Coronary artery (tissue), 2 donors: ENCODE measurements around the gene OLFM3.

Experiments
- DNase-seq: peaks from one replicate; pipeline ENCODE4 v3.0.0-alpha.2; 2017; ENCODE audit warnings: low spot score
- H3K27ac ChIP-seq, 2 donors: fragments of 200-600 bp; sonication (generic); one replicate each; pipeline ENCODE4 v1.5.1; 2016 to 2019
- H3K4me3 ChIP-seq: fragments of 200-600 bp; sonication (generic); 2 replicates; pipeline ENCODE4 v1.5.1; 2016; ENCODE audit warnings: mild to moderate bottlenecking, moderate library complexity
- TF ChIP-seq, protein P1 (sequence below): fragments of 200-600 bp; sonication (generic); IDR thresholded peaks from one replicate; pipeline ENCODE4 v1.5.1; 2019; ENCODE audit warnings: antibody characterized with exemption

Gene OLFM3

GRCh38 chr1:101924700-101925099, 72.0 kb downstream of the OLFM3 start:
- H3K27ac ChIP-seq = no peak overlapping the region
- TF ChIP-seq, protein P1, sequence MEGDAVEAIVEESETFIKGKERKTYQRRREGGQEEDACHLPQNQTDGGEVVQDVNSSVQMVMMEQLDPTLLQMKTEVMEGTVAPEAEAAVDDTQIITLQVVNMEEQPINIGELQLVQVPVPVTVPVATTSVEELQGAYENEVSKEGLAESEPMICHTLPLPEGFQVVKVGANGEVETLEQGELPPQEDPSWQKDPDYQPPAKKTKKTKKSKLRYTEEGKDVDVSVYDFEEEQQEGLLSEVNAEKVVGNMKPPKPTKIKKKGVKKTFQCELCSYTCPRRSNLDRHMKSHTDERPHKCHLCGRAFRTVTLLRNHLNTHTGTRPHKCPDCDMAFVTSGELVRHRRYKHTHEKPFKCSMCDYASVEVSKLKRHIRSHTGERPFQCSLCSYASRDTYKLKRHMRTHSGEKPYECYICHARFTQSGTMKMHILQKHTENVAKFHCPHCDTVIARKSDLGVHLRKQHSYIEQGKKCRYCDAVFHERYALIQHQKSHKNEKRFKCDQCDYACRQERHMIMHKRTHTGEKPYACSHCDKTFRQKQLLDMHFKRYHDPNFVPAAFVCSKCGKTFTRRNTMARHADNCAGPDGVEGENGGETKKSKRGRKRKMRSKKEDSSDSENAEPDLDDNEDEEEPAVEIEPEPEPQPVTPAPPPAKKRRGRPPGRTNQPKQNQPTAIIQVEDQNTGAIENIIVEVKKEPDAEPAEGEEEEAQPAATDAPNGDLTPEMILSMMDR = no peak
- no peak for DNase-seq
- H3K4me3 ChIP-seq = no peak overlapping the region

- TF ChIP-seq, protein P1 = no peak
- DNase-seq = no peak
- Histone ChIP-seq H3K27ac (no peak overlapping the region), H3K4me3 (no peak overlapping the region)
These were observed 76.1 kb downstream of the OLFM3 start for GRCh38 chr1:101920577-101920976.

DNA sequence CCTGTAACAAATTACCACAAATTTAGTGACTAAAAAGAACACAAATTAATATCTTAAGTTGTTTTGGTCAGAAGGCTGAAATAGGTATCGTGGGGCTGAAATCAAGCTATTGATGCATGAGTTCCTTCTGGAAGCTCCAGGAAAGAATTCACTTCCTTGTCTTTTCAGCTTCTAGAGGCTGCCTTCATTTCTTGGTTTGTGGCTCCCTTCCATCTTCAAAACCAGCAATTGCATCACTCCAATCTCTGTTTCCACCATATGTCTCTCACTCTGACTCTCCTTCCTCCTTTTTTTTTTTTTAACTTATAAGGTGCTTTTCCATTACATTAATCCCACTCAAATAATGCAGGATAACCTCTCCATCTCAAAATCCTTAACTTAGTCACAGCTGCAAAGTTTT, 78.4 kb downstream of the OLFM3 start:
- no peak for DNase-seq
- TF ChIP-seq, protein P1 = no peak
- H3K27ac ChIP-seq = no peak overlapping the region
- H3K4me3 ChIP-seq = no peak overlapping the region

- DNase-seq = no peak
These were observed 81.1 kb downstream of the OLFM3 start for GRCh38 chr1:101915597-101915996.

DNA sequence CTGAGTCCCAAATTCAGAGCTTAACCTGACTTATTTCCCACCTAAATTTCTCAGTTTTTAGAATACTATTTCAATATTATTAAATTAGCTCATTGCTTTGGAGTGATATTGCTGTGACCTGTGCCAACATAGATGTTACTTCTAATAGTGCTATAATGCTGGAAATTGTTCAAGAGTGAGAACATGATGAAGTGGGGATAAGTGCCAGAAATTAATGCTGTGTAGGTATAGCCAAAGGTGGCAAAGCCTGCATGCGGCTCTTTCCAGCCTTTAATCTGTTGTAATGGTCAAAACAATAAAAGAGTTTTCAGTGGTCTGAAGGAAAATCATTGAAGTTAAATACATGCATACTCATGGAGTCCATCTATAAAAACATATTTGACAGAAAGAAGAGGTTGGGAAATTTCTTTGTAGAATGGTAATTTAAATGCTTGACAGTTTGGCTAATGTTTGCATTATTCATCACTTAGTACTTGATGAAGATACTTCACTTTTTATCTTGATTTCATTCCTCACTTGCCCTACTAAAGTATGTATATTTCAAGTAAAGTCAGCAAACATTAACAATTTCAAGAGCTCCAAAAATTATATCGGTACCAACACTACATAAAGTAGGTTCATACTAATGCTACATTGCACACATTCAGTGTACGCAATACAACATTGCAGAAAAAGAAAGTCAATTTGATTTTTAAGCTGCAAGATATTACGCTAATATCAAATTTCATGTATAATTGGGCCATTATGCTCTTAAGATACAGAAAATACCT, 82.1 kb downstream of the OLFM3 start:
- TF ChIP-seq, protein P1 = no peak
- DNase-seq = no peak
- Histone ChIP-seq H3K27ac (no peak overlapping the region), H3K4me3 (no peak overlapping the region)

More at GRCh38 chr1:101915597-101915996, 81.1 kb downstream of the OLFM3 start:
- no peak overlapping the region for H3K27ac ChIP-seq
- TF ChIP-seq, protein P1 = no peak
- H3K4me3 ChIP-seq = no peak overlapping the region

GRCh38 chr1:101911894-101912293, 84.8 kb downstream of the OLFM3 start:
- DNase-seq = no peak
- H3K4me3 ChIP-seq = no peak overlapping the region
- no peak overlapping the region for H3K27ac ChIP-seq
- TF ChIP-seq, protein P1 = no peak

- TF ChIP-seq, protein P1 = no peak
- DNase-seq = no peak
- Histone ChIP-seq H3K27ac (no peak overlapping the region), H3K4me3 (no peak overlapping the region)
These were observed 87.7 kb downstream of the OLFM3 start for GRCh38 chr1:101908980-101909379.
